Stimulated activated CD8-positive, alpha-beta memory T cell treated with anti-CD3 and anti-CD28 coated beads, Interleukin-2, amount 100 ng/mL, for 1 hour (primary cell): Measurements from ENCODE around the gene EPHB6.

Source experiments
- DNase-seq, 2 donors: peaks; one replicate each; pipeline ENCODE4 v3.0.0-alpha.2; 2020; ENCODE audit warnings: low read depth in 2 of 2

EPHB6 gene

GRCh38 chr7:142898377-142899170 lies 43.7 kb downstream of the EPHB6 start:
- no peak for DNase-seq

- no peak for DNase-seq
Observed at GRCh38 chr7:142899661-142900060, 44.8 kb downstream of the EPHB6 start.

GRCh38 chr7:142901426-142902259 lies 46.8 kb downstream of the EPHB6 start:
- DNase-seq = no peak

- no peak for DNase-seq
Observed at GRCh38 chr7:142904128-142904527, 49.3 kb downstream of the EPHB6 start.

GRCh38 chr7:142905759-142906158 lies 50.9 kb downstream of the EPHB6 start:
- DNase-seq = no peak

GRCh38 chr7:142906643-142907042 lies 51.8 kb downstream of the EPHB6 start:
- no peak for DNase-seq

- DNase-seq = no peak
Observed at GRCh38 chr7:142908290-142908689, 53.4 kb downstream of the EPHB6 start.

- DNase-seq = no peak
Observed at GRCh38 chr7:142908921-142909890, 54.3 kb downstream of the EPHB6 start.

GRCh38 chr7:142910031-142910433 lies 55.2 kb downstream of the EPHB6 start:
- DNase-seq = no peak

- DNase-seq = no peak
Observed at GRCh38 chr7:142910481-142910880, 55.6 kb downstream of the EPHB6 start.

- no peak for DNase-seq
Observed at GRCh38 chr7:142913051-142913450, 58.2 kb downstream of the EPHB6 start.

GRCh38 chr7:142913566-142913965 lies 58.7 kb downstream of the EPHB6 start:
- no peak for DNase-seq

- DNase-seq = no peak
Observed at GRCh38 chr7:142914121-142914520, 59.2 kb downstream of the EPHB6 start.

GRCh38 chr7:142915315-142915714 lies 60.4 kb downstream of the EPHB6 start:
- DNase-seq = no peak

GRCh38 chr7:142916508-142916907 lies 61.6 kb downstream of the EPHB6 start:
- DNase-seq = no peak

- no peak for DNase-seq
Observed at GRCh38 chr7:142917447-142917846, 62.6 kb downstream of the EPHB6 start.

GRCh38 chr7:142918901-142919300 lies 64.0 kb downstream of the EPHB6 start:
- DNase-seq = no peak

- DNase-seq = no peak
Observed at GRCh38 chr7:142919656-142920055, 64.8 kb downstream of the EPHB6 start.
